ENCODE data around the gene IGFBPL1.

- TF ChIP-seq TAF1 (conservative IDR thresholded peaks at IDR 0.05) (peak; percentile 25), CTCF (IDR thresholded peaks at IDR 0.05; ENCODE audit: low read depth, low read length, missing input control) (no peak), JUND (IDR thresholded peaks at IDR 0.05) (no peak), MAX (IDR thresholded peaks at IDR 0.05) (peak; percentile 33), ATF3 (IDR thresholded peaks at IDR 0.05) (no peak), GABPA (IDR thresholded peaks at IDR 0.05 in 1 of 2, conservative IDR thresholded peaks at IDR 0.05 in 1 of 2) (no peak), EGR1 (IDR thresholded peaks at IDR 0.05; ENCODE audit: low read depth in 2 of 2) (no peak), RXRA (IDR thresholded peaks at IDR 0.05) (peak in 1 of 2 donors; percentile 28), HNF4A (conservative IDR thresholded peaks at IDR 0.05) (peak in 1 of 2 donors; percentile 10), YY1 (IDR thresholded peaks at IDR 0.05) (peak; percentile 55), SP1 (IDR thresholded peaks at IDR 0.05) (peak; percentile 74), FOXA1 (IDR thresholded peaks at IDR 0.05) (no peak), ZBTB33 (IDR thresholded peaks at IDR 0.05) (no peak), REST (IDR thresholded peaks at IDR 0.05) (no peak)
Measured at GRCh38 chr9:38437193-38437823, 13.1 kb upstream of the IGFBPL1 start.

Measured in liver (tissue), 3 donors.